ENCODE measurements around the gene GPR31.

GPR31 gene

GRCh38 chr6:167127785-167128531 is 29.8 kb downstream of the GPR31 start:
- Histone ChIP-seq H3K79me2 (no peaks in the 10 kb centered on the region), H3K4me3 (ENCODE audit: low read depth, low read length) (no peak overlapping the region), H3K4me2 (ENCODE audit: low read length) (no peak overlapping the region), H3K27me3 (ENCODE audit: control insufficient read depth, insufficient read depth, low read length) (no peaks in the 10 kb centered on the region), H3K36me3 (ENCODE audit: control insufficient read depth, insufficient read depth, low read length) (no peaks in the 10 kb centered on the region), H3K27ac (no peak overlapping the region), H3K4me1 (no peaks in the 10 kb centered on the region), H3K9me3 (ENCODE audit: control insufficient read depth, low read length) (no peaks in the 10 kb centered on the region), H2AFZ (no peak overlapping the region), H3K9ac (no peak overlapping the region)
- TF ChIP-seq CTCF (IDR thresholded peaks at IDR 0.05), result no peak

GRCh38 chr6:167125855-167126349 is 31.9 kb downstream of the GPR31 start:
- H3K4me1 ChIP-seq, result no peaks in the 10 kb centered on the region
- no peaks in the 10 kb centered on the region for H3K36me3 ChIP-seq (ENCODE audit: control insufficient read depth, insufficient read depth, low read length)
- no peak overlapping the region for H3K9ac ChIP-seq
- H2AFZ ChIP-seq, result no peak overlapping the region
- H3K4me3 ChIP-seq (ENCODE audit: low read depth, low read length), result no peak overlapping the region
- no peaks in the 10 kb centered on the region for H3K79me2 ChIP-seq
- no peak overlapping the region for H3K27ac ChIP-seq
- H3K9me3 ChIP-seq (ENCODE audit: control insufficient read depth, low read length), result no peaks in the 10 kb centered on the region
- no peak for TF ChIP-seq CTCF (IDR thresholded peaks at IDR 0.05)
- no peaks in the 10 kb centered on the region for H3K27me3 ChIP-seq (ENCODE audit: control insufficient read depth, insufficient read depth, low read length)
- H3K4me2 ChIP-seq (ENCODE audit: low read length), result no peak overlapping the region

- Histone ChIP-seq H3K4me3 (ENCODE audit: low read depth, low read length) (no peak overlapping the region), H3K36me3 (ENCODE audit: control insufficient read depth, insufficient read depth, low read length) (no peaks in the 10 kb centered on the region), H2AFZ (no peak overlapping the region), H3K4me1 (no peaks in the 10 kb centered on the region), H3K79me2 (no peaks in the 10 kb centered on the region), H3K9ac (no peak overlapping the region), H3K27me3 (ENCODE audit: control insufficient read depth, insufficient read depth, low read length) (no peaks in the 10 kb centered on the region), H3K9me3 (ENCODE audit: control insufficient read depth, low read length) (no peaks in the 10 kb centered on the region), H3K4me2 (ENCODE audit: low read length) (no peak overlapping the region), H3K27ac (no peak overlapping the region)
- TF ChIP-seq CTCF (IDR thresholded peaks at IDR 0.05), result no peak
Measured at GRCh38 chr6:167125410-167125809, 32.4 kb downstream of the GPR31 start.

- Histone ChIP-seq H3K4me3 (ENCODE audit: low read depth, low read length) (no peak overlapping the region), H3K79me2 (no peaks in the 10 kb centered on the region), H3K4me2 (ENCODE audit: low read length) (no peak overlapping the region), H3K9ac (no peak overlapping the region), H3K4me1 (no peaks in the 10 kb centered on the region), H3K27me3 (ENCODE audit: control insufficient read depth, insufficient read depth, low read length) (no peaks in the 10 kb centered on the region), H2AFZ (no peak overlapping the region), H3K36me3 (ENCODE audit: control insufficient read depth, insufficient read depth, low read length) (no peaks in the 10 kb centered on the region), H3K9me3 (ENCODE audit: control insufficient read depth, low read length) (no peaks in the 10 kb centered on the region), H3K27ac (no peak overlapping the region)
- no peak for TF ChIP-seq CTCF (IDR thresholded peaks at IDR 0.05)
Measured at GRCh38 chr6:167124753-167125152, 33.0 kb downstream of the GPR31 start.
